Measurements from ENCODE around the gene ABHD15. TPM values are rescaled to one million over a fixed set of nuclear protein-coding genes. Genes with fewer than 3 reads are reported as not detected.

ABHD15 gene
- total RNA-seq, 1 donor from 2014 or later, result 8.8 TPM

GRCh38 chr17:29582254-29582765 lies 15.5 kb upstream of the ABHD15 start:
- DNase-seq, result no peak

- DNase-seq, result no peak
Measured at GRCh38 chr17:29581583-29582253, 14.9 kb upstream of the ABHD15 start.

- peak; percentile 94 for DNase-seq
Measured at GRCh38 chr17:29579866-29580771, 13.3 kb upstream of the ABHD15 start.

- no peak for DNase-seq
Measured at GRCh38 chr17:29578626-29579485, 12.0 kb upstream of the ABHD15 start.

- no peak for DNase-seq
Measured at GRCh38 chr17:29577385-29578211, 10.8 kb upstream of the ABHD15 start.

- DNase-seq, result no peak
Measured at GRCh38 chr17:29577001-29577370, 10.1 kb upstream of the ABHD15 start.

GRCh38 chr17:29576214-29577000 lies 9.6 kb upstream of the ABHD15 start:
- DNase-seq, result no peak

- no peak for DNase-seq
Measured at GRCh38 chr17:29575511-29576213, 8.8 kb upstream of the ABHD15 start.

GRCh38 chr17:29574732-29575510 lies 8.1 kb upstream of the ABHD15 start:
- DNase-seq, result no peak

- no peak for DNase-seq
Measured at GRCh38 chr17:29573871-29574731, 7.3 kb upstream of the ABHD15 start.

GRCh38 chr17:29573558-29573869 lies 6.7 kb upstream of the ABHD15 start:
- no peak for DNase-seq

GRCh38 chr17:29572691-29573557 lies 6.1 kb upstream of the ABHD15 start:
- peak; percentile 76 for DNase-seq

GRCh38 chr17:29571883-29572681 lies 5.2 kb upstream of the ABHD15 start:
- DNase-seq, result no peak

- no peak for DNase-seq
Measured at GRCh38 chr17:29571486-29571882, 4.6 kb upstream of the ABHD15 start.

GRCh38 chr17:29570521-29570920 lies 3.7 kb upstream of the ABHD15 start:
- DNase-seq, result no peak

- DNase-seq, result no peak
Measured at GRCh38 chr17:29569245-29569950, 2.6 kb upstream of the ABHD15 start.

Data from dermis blood vessel endothelial cell (primary cell).